Measurements from ENCODE around the gene CATSPERZ.

Gene CATSPERZ

DNA sequence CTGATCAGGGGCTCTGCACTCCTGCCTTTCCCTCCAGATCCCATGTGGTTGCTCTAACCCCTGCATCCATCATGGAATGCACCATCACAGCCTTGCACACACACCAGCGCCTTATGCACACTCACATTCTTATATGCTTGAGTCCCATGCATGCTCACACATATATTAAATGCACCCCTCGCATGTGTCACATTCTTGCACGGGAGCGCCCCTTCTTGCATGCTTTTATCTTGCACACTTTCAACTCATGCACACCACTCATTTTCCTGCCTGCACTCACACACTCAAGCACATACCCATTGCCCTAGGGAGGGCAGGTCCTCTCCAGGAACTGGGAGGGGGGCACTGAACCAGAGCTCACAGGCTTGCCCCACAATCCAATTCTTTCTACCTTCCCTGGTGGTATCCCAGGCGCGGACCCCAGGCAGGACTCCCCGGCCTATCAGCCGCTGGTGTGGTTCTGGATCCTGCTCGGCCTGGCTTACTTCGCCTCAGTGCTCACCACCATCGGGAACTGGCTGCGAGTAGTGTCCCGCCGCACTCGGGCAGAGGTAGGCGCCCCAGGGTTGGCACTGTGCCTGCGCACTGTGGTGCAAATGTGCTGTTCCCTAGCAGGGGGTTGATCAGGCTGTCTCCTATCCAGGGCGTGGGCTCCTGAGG lies 2.3 kb upstream of the CATSPERZ start:
- Histone ChIP-seq H3K9me3 (ENCODE audit: control insufficient read depth in 1 of 2, low read length in 2 of 2) (no peaks in the 10 kb centered on the region), H3K4me3 (ENCODE audit: low read depth in 1 of 2, low read length in 2 of 2) (no peak overlapping the region), H3K4me1 (ENCODE audit: control insufficient read depth in 1 of 2, insufficient read depth in 2 of 2, low read length in 2 of 2) (peaks cover 0 to 22% of the 10 kb centered on the region in 2 donors), H3K27ac (ENCODE audit: low read length) (no peak overlapping the region), H3K27me3 (ENCODE audit: low read depth, low read length) (peaks cover 61% of the 10 kb centered on the region), H3K36me3 (ENCODE audit: control insufficient read depth in 1 of 2, insufficient read depth in 2 of 2, low read length in 2 of 2) (no peaks in the 10 kb centered on the region)

DNA sequence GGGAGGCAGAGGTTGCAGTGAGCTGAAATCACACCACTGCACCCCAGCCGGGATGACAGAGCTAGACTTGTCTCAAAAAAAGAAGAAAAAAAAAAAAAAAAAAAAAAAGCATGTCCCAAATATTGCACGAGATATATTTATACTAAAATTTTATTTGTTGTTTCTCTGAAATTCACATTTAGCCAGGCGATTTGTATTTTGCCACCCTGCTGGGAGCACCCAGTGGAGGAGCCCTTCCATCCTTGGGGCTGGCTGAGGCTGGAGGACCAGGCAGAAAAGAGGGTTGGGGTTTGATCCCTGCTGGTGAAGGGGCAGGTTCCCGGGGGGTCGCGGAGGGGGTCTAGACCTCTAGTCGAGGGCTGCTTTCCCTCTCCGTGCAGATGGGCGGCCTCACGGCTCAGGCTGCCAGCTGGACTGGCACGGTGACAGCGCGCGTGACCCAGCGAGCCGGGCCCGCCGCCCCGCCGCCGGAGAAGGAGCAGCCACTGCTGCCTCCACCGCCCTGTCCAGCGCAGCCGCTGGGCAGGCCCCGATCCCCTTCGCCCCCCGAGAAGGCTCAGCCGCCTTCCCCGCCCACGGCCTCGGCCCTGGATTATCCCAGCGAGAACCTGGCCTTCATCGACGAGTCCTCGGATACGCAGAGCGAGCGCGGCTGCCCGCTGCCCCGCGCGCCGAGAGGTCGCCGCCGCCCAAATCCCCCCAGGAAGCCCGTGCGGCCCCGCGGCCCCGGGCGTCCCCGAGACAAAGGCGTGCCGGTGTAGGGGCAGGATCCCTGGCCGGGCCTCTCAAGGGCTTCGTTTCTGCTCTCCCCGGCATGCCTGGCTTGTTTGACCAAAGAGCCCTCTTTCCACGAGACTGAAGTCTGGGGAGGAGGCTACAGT lies 952 bp upstream of the CATSPERZ start:
- peaks cover 0 to 28% of the 10 kb centered on the region in 2 donors for H3K4me1 ChIP-seq (ENCODE audit: control insufficient read depth in 1 of 2, insufficient read depth in 2 of 2, low read length in 2 of 2)
- H3K27ac ChIP-seq (ENCODE audit: low read length) = no peak overlapping the region
- no peaks in the 10 kb centered on the region for H3K9me3 ChIP-seq (ENCODE audit: control insufficient read depth in 1 of 2, low read length in 2 of 2)
- H3K4me3 ChIP-seq (ENCODE audit: low read depth in 1 of 2, low read length in 2 of 2) = peak overlapping the region in 1 of 2 donors; percentile 58
- peaks cover 52% of the 10 kb centered on the region for H3K27me3 ChIP-seq (ENCODE audit: low read depth, low read length)
- no peaks in the 10 kb centered on the region for H3K36me3 ChIP-seq (ENCODE audit: control insufficient read depth in 1 of 2, insufficient read depth in 2 of 2, low read length in 2 of 2)

DNA sequence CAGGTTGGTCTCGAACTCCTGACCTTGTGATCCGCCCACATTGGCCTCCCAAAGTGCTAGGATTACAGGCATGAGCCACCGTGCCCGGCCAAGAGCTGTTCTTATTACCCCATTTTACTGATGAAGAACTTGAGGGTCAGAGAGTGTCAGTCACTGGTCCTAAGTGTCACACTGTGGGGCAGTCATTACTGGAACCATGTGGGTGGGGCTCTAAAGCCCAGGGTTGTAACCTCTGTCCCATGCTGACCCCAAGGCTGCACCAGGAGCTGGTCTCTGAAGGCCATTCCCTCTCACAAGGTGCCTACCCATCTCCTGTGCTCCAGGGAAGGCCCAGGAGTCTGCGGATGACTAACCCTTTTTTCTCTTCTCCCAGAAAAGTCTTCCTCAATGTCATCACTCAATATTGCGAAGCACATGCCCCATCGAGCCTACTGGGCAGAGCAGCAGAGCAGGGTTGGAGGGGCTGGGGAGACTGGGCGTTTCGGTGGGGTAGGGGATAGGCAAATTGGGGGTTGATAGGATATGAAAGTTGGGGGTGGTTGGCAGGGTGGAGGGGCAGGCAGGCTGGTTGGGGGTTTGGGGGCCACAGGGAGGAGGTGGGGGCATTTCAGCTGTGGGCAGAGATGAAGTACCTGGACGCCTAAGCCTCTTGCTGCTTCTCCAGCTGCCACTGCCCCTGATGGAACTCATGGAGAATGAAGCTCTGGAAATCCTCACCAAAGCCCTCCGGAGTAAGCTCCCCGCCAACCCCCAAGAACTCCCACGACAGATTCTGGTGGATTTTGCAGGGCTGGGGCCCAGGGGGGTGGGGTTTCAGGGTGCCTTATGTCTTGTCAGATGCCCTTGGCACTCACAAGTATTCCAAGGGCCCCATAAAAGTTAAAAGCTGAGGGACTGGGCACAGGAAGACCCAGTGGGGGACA lies 3.2 kb downstream of the CATSPERZ start:
- H3K27me3 ChIP-seq (ENCODE audit: low read depth, low read length) = peaks cover 19% of the 10 kb centered on the region
- peaks cover 6 to 43% of the 10 kb centered on the region in 2 donors for H3K4me1 ChIP-seq (ENCODE audit: control insufficient read depth in 1 of 2, insufficient read depth in 2 of 2, low read length in 2 of 2)
- H3K36me3 ChIP-seq (ENCODE audit: control insufficient read depth in 1 of 2, insufficient read depth in 2 of 2, low read length in 2 of 2) = no peaks in the 10 kb centered on the region
- no peak overlapping the region for H3K4me3 ChIP-seq (ENCODE audit: low read depth in 1 of 2, low read length in 2 of 2)
- no peaks in the 10 kb centered on the region for H3K9me3 ChIP-seq (ENCODE audit: control insufficient read depth in 1 of 2, low read length in 2 of 2)
- peak overlapping the region; percentile 96 for H3K27ac ChIP-seq (ENCODE audit: low read length)

DNA sequence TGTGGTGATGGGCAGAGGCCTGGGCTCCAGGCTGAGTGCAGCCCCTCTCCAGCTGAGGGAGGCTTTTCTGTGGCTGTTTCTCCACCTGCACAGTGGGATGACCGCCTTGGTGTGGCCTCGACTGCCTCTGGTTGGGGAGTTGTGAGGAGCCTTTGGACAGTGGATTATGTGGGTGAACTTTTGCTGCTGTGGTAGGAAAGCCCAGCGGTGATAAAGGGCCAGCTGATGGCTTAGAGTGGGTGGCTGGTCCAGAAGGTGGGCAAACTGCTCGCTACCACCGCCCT lies 3.8 kb downstream of the CATSPERZ start:
- Histone ChIP-seq H3K4me3 (ENCODE audit: low read depth in 1 of 2, low read length in 2 of 2) (peak overlapping the region; percentile 70 to 79), H3K9me3 (ENCODE audit: control insufficient read depth in 1 of 2, low read length in 2 of 2) (no peaks in the 10 kb centered on the region), H3K4me1 (ENCODE audit: control insufficient read depth in 1 of 2, insufficient read depth in 2 of 2, low read length in 2 of 2) (peaks cover 6 to 41% of the 10 kb centered on the region in 2 donors), H3K27me3 (ENCODE audit: low read depth, low read length) (peaks cover 16% of the 10 kb centered on the region), H3K36me3 (ENCODE audit: control insufficient read depth in 1 of 2, insufficient read depth in 2 of 2, low read length in 2 of 2) (no peaks in the 10 kb centered on the region), H3K27ac (ENCODE audit: low read length) (peak overlapping the region; percentile 96)

DNA sequence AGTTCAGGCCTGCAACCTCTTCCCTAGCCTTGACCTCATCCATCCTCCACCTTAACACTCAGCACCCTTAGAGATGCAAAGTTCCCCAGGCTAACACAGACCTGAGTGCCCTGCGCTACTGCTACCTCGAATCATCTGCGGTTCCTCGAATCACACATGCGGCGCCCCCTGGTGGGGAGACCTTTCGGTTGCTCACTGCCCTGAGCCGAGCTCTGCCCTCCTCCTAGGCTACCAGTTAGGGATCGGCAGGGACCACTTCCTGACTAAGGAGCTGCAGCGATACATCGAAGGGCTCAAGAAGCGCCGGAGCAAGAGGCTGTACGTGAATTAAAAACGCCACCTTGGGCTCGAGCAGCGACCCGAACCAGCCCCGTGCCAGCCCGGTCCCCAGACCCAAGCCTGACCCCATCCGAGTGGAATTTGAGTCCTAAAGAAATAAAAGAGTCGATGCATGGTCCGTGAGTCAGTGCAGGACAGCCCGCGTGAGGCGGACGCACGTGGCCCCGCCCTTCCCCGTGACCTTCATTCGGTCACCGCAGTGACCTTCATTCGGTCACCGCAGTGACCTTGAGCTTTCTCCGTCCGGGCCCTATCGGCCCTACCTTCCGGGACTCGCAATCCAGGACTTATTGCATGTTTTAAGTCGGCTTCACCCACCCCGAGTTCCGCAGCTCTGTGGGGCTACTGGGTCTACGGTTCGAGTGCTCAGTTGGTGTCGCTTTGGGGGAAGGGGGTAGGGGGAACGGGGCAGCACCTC lies 4.3 kb downstream of the CATSPERZ start:
- H3K36me3 ChIP-seq (ENCODE audit: control insufficient read depth in 1 of 2, insufficient read depth in 2 of 2, low read length in 2 of 2) = no peaks in the 10 kb centered on the region
- H3K9me3 ChIP-seq (ENCODE audit: control insufficient read depth in 1 of 2, low read length in 2 of 2) = no peaks in the 10 kb centered on the region
- peak overlapping the region; percentile 96 for H3K27ac ChIP-seq (ENCODE audit: low read length)
- peaks cover 14% of the 10 kb centered on the region for H3K27me3 ChIP-seq (ENCODE audit: low read depth, low read length)
- peak overlapping the region; percentile 70 to 79 for H3K4me3 ChIP-seq (ENCODE audit: low read depth in 1 of 2, low read length in 2 of 2)
- peaks cover 6 to 36% of the 10 kb centered on the region in 2 donors for H3K4me1 ChIP-seq (ENCODE audit: control insufficient read depth in 1 of 2, insufficient read depth in 2 of 2, low read length in 2 of 2)

DNA sequence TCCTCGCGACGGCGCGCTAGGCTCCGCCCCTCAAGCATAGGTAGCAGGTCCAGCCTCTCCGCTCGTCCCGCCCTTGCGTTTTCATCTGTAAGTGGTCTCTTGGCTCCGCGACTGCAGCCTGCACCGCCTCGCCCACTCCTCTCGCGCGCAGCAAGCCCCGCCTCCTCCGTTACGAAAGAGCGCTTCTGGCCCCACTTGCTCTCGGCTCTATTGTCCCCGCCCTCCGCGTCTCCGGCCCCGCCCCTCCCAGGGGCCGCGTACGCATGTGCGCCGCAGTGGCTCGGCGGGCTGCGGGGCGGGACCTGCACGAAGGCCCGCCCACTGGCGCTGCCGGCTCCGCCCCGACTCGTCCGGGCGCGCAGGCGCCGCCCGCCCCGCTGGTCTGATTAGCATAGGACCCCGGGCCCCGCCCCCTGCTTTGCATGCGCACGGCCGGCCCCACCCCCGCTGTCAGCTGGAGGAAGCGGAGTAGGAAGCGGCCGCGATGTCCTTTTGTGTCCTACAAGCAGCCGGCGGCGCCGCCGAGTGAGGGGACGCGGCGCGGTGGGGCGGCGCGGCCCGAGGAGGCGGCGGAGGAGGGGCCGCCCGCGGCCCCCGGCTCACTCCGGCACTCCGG lies 5.0 kb downstream of the CATSPERZ start, which contains the start of gene ESRRA:
ESRRA (plus strand) TSS at position 450 of the 616 bp plus-strand sequence. CDS start 1,656 bp downstream, outside the sequence.
- Histone ChIP-seq H3K4me1 (ENCODE audit: control insufficient read depth in 1 of 2, insufficient read depth in 2 of 2, low read length in 2 of 2) (peaks cover 6 to 29% of the 10 kb centered on the region in 2 donors), H3K27ac (ENCODE audit: low read length) (peak within 1 kb of the TSS; percentile 96), H3K27me3 (ENCODE audit: low read depth, low read length) (peaks cover 7% of the 10 kb centered on the region), H3K4me3 (ENCODE audit: low read depth in 1 of 2, low read length in 2 of 2) (peak within 1 kb of the TSS; percentile 78 to 79), H3K9me3 (ENCODE audit: control insufficient read depth in 1 of 2, low read length in 2 of 2) (no peaks in the 10 kb centered on the region), H3K36me3 (ENCODE audit: control insufficient read depth in 1 of 2, insufficient read depth in 2 of 2, low read length in 2 of 2) (no peaks in the 10 kb centered on the region)

DNA sequence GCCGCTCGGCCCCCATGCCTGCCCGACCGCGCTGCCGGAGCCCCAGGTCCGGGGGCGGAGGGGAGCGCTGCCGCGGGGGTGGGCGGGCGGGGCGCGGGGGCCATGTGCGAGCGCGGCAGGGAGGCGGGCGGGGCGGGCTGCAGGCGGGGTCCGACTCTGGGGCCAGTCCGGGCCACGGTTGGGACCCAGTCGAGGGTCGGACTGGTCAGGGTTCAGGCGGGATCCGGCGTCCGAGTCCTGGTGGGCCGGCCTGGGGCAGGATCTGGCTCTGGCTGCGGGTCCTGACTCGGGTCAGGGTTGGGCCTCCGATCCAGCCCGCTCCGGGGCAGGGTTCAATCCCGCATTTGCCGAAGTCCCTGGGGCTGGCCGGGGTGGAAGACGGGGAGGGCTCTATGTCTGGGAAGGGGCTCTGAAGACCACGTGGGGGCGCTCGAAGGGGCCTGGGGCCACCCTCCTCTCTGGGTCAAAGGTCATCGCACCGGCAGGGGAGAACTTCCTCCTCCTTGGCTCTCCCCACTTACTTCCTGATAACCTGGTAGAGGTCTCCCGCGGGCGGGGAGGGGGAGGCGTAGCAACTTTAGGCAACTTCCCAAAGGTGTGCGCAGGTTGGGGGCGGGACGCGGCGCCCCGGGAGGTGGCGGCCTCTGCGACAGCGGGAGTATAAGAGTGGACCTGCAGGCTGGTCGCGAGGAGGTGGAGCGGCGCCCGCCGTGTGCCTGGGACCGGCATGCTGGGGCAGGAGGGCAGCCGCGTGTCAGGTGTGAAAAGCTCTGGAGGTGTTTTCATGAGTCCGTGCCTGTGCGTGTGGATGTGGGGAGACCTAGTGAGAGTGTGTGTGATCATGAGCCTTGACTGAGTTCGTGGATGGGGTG lies 5.8 kb downstream of the CATSPERZ start:
- no peaks in the 10 kb centered on the region for H3K9me3 ChIP-seq (ENCODE audit: control insufficient read depth in 1 of 2, low read length in 2 of 2)
- peak overlapping the region; percentile 78 for H3K4me3 ChIP-seq (ENCODE audit: low read depth in 1 of 2, low read length in 2 of 2)
- peaks cover 6 to 21% of the 10 kb centered on the region in 2 donors for H3K4me1 ChIP-seq (ENCODE audit: control insufficient read depth in 1 of 2, insufficient read depth in 2 of 2, low read length in 2 of 2)
- no peaks in the 10 kb centered on the region for H3K36me3 ChIP-seq (ENCODE audit: control insufficient read depth in 1 of 2, insufficient read depth in 2 of 2, low read length in 2 of 2)
- no peaks in the 10 kb centered on the region for H3K27me3 ChIP-seq (ENCODE audit: low read depth, low read length)
- H3K27ac ChIP-seq (ENCODE audit: low read length) = peak overlapping the region; percentile 45

DNA sequence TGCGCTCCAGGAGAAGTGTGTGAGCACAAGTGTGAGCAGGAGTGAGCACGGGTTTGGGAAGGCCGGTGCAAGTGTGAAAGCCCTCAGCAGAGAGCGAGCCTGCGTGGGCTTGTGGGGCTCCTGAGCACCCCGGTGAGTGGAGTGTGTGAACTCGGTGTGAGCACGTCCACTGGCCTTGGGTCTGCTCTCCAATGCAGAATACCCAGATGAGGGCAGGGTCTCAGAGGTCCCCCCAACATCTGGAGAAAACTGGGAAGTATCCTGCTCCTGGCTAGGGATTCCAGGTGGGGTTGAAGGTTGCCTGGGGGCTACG lies 6.4 kb downstream of the CATSPERZ start:
- Histone ChIP-seq H3K27ac (ENCODE audit: low read length) (peak overlapping the region; percentile 45), H3K4me3 (ENCODE audit: low read depth in 1 of 2, low read length in 2 of 2) (peak overlapping the region; percentile 78), H3K4me1 (ENCODE audit: control insufficient read depth in 1 of 2, insufficient read depth in 2 of 2, low read length in 2 of 2) (peaks cover 6 to 20% of the 10 kb centered on the region in 2 donors), H3K36me3 (ENCODE audit: control insufficient read depth in 1 of 2, insufficient read depth in 2 of 2, low read length in 2 of 2) (no peaks in the 10 kb centered on the region), H3K9me3 (ENCODE audit: control insufficient read depth in 1 of 2, low read length in 2 of 2) (no peaks in the 10 kb centered on the region), H3K27me3 (ENCODE audit: low read depth, low read length) (no peaks in the 10 kb centered on the region)

DNA sequence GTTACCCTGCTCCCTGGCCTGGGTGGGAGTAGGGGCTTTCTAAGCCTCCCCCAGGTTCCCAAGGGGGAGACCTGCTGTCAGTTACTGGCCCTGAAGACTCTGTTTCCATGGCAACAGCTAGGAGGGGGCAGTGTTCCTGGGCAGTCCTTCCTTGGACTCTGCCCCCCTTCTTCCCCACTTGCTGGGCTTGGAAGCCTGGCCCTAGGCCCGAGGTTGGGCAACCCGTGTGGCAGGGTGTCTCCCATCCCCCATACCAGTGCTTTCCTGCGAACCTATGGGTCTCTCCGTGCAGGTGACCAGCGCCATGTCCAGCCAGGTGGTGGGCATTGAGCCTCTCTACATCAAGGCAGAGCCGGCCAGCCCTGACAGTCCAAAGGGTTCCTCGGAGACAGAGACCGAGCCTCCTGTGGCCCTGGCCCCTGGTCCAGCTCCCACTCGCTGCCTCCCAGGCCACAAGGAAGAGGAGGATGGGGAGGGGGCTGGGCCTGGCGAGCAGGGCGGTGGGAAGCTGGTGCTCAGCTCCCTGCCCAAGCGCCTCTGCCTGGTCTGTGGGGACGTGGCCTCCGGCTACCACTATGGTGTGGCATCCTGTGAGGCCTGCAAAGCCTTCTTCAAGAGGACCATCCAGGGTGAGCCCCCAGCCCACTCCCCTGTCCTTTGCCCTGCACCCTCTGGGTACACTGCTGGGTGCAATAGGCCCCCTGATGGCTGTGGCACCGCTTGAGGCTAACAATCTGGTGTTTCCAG lies 6.9 kb downstream of the CATSPERZ start:
- H3K4me3 ChIP-seq (ENCODE audit: low read depth in 1 of 2, low read length in 2 of 2) = peak overlapping the region; percentile 78
- no peaks in the 10 kb centered on the region for H3K27me3 ChIP-seq (ENCODE audit: low read depth, low read length)
- H3K36me3 ChIP-seq (ENCODE audit: control insufficient read depth in 1 of 2, insufficient read depth in 2 of 2, low read length in 2 of 2) = no peaks in the 10 kb centered on the region
- peak overlapping the region; percentile 45 for H3K27ac ChIP-seq (ENCODE audit: low read length)
- no peaks in the 10 kb centered on the region for H3K9me3 ChIP-seq (ENCODE audit: control insufficient read depth in 1 of 2, low read length in 2 of 2)
- H3K4me1 ChIP-seq (ENCODE audit: control insufficient read depth in 1 of 2, insufficient read depth in 2 of 2, low read length in 2 of 2) = peaks cover 6 to 20% of the 10 kb centered on the region in 2 donors

Data from muscle layer of duodenum (tissue), 2 donors.